NOMO-1 treated with DMSO at 0.1 percent for 48 hours (cell line): ENCODE results near the gene TUBB3.
"Not testable (repeated sequence)": the region's sequence is repeated elsewhere in the genome, so short reads cannot be mapped to it uniquely, and the experiment has no call there.

Experiments
- DNase-seq: peaks from one replicate; lab custom pipeline; 2025; ENCODE audit not compliant: unreplicated experiment; lab: John Stamatoyannopoulos, UW

TUBB3 gene

GRCh38 chr16:89964201-89964600 is 41.1 kb downstream of the TUBB3 start:
- no peak for DNase-seq

- DNase-seq = no peak
Measured at GRCh38 chr16:89965447-89966225, 42.5 kb downstream of the TUBB3 start.

DNA sequence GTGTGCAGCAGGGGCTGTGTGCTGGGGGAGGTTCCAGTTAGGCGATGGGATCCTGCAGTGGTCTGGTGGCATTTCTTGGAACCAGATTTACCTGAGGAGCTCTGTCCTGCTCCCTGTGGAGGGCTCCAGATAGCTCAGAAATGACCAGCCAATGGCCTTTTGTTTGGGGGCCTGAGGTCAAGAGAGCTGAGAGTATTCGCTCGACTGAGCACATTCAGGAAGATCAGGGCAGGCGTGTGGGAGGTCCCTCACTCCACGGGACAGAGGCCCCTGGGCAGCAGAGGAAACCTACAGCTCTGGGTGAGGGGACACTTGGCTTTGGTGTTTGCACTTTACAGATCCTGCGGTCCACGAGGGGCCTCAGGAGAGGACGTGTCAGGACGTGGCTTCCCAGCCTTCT is 43.6 kb downstream of the TUBB3 start:
- no peak for DNase-seq

GRCh38 chr16:89967436-89967835 is 44.3 kb downstream of the TUBB3 start:
- DNase-seq = not testable (repeated sequence)

- not testable (repeated sequence) for DNase-seq
Measured at GRCh38 chr16:89968074-89968473, 44.9 kb downstream of the TUBB3 start.

GRCh38 chr16:89969741-89970410 is 46.7 kb downstream of the TUBB3 start:
- peak; percentile 76 for DNase-seq

DNA sequence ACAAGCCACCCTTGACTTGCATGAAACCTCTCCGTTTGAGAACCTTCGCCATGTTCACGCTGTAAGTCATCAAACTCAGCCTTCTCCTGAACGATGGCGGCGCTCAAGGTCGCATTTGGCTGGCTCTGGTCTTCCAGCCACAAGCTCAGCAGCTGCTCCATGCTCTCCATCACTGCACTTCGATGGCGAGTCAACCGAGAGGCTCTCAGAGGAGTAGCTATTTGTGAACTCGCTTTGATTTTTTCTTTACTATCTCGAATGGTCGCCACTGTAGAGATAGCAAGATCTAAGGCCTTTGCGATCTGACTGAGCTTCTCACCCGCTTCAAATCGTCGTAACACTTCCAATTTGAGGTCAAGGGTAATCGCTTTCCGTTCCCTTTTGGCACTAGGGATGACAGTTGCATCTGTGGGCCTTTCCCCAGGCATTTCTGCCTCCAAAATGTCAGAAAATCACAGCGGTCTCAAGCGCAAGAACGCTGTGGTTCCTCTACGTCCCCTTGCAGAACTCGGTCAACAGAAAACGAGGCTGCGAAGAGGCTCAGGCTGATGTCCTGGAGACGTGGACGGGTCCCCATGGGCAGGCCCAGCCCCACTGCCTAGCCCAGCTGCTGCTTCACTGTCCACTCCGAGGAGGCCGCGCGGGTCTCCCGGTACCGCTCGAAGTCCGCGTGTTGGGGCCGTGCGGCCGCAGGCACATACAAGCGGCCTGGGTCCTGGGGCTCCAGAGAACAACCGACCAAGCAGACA is 48.5 kb downstream of the TUBB3 start:
- DNase-seq = no peak

DNA sequence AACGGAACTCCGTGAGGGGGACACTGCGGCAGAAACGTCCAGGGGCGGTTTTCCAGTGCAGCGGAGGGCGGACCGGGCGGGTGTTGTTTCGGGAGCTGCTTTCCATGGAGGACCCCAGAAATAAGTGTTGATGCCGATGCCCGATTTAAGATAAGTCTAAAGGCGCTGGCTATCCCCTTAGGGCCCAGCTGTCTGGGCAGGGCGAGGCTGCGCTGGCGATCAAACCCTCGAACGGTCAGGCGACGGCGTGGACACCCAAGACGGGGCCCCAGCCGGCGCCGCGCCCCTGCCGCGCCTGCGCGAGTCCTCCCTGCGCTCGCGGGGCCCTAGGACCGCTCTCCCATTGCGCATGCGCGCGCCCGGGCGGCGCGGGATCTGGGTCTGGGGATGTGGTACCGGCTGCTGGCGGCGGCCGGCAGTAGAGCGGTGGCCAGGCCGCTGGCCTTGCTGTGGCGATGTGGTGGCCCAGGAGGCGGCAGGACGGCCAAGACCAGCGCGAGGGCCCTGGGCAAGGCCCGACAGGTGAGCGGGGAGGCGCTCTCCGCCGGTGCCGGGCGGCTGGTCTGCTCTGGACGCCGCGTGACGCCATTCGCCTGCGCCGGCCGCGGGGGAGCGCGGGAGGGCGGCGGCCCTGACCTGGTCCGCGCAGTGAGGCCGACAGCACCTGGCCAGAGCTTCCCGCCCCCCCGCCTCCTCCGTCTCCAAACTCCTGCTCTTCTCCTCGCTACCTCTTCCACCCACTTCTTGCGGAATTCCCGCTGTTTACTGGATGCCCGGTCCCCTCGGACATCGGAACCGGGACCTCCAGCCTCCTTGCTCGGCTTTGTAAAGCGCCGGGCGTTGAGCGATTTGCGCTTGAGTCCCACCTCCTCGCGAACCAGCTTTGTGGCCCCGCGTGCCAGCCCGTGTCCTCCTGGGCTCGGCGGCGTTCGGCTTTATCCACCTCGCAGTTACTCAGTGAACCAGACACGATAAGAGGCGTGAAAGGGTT is 49.4 kb downstream of the TUBB3 start:
- peak; percentile 86 for DNase-seq

DNA sequence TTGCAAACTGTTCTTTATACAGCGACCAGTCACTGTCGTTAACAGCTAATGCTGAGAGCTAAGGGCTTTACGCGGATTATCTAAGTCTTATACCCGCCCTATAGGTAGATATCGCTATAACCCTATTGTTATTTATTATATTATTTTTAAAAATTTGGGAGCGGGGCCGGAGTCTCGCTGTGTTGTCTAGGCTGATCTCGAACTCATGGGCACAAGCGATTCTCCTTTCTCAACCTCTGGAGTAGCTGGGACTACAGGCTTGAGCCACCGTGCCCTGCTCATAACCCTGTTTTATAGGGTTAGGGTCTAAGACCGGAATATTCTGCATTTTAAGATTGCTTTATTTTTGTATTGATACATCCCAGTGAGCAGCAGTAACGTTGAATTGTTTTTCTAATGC is 50.1 kb downstream of the TUBB3 start:
- DNase-seq = no peak

- DNase-seq = no peak
Measured at GRCh38 chr16:89973654-89974335, 50.7 kb downstream of the TUBB3 start.

DNA sequence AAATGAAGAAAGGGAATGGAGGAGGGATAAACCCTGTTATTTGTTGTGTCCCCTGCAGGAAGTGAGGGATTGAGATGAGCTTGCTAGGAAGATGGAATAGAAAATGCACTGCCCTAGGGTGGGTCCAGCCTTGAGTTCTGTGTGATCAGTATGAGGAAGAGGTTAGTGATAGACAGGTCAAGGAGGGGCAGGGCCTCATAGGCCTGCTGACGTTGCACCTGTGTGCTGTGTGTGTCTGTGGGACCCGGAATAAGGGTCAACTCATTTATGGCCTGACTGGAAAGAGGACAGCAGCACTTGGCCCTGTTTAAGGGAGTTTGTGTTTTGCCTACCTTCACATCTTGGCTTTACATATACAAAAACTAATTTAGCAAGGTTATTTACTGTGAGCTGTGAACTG is 51.7 kb downstream of the TUBB3 start:
- DNase-seq = no peak

DNA sequence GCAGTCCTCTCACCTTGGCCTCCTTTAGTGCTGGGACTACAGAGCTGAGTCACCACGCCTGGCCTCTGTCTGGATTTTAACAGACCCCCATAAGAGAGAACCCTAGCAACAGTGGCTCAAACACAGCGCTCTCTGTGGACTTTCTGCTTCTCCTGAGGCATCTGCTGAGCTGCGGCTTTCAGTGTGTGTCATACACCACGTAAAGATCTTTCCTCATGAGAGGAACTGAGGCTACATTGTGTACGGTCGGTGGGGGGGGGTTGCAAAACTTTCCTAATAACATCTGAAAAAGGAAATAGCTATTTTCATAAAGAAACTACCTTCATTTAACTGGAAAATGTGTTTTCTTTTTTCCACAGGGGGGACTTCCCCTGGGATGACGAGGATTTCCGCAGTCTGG is 58.3 kb downstream of the TUBB3 start:
- no peak for DNase-seq

GRCh38 chr16:89982318-89982717 is 59.2 kb downstream of the TUBB3 start:
- DNase-seq = no peak

- DNase-seq = no peak
Measured at GRCh38 chr16:89983536-89983935, 60.4 kb downstream of the TUBB3 start.

- DNase-seq = no peak
Measured at GRCh38 chr16:89984216-89984615, 61.1 kb downstream of the TUBB3 start.

DNA sequence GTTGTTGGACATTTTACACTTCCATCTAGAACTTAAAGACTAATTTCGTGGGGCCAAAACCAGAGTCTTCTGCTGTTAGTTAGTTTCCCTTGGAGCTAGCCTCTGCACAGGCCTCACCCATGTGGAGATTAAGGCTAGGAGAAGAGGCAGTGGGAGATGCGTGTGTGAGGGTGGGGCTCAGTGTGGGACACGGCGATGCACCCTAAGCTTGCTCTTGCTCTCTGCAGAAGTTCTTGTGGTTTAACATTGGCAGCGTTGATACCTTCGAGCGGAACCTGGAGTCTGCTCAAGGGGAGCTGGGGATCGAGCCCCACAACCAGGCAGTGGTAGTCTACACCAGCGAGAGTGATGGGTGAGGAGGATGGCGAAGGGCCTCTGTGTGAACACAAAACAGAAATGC is 62.1 kb downstream of the TUBB3 start:
- DNase-seq = no peak
